Measurements from ENCODE around the gene ZDHHC14.
A peak's percentile ranks its signal among the peaks of the same experiment; 100 is the strongest.

Gene ZDHHC14

DNA sequence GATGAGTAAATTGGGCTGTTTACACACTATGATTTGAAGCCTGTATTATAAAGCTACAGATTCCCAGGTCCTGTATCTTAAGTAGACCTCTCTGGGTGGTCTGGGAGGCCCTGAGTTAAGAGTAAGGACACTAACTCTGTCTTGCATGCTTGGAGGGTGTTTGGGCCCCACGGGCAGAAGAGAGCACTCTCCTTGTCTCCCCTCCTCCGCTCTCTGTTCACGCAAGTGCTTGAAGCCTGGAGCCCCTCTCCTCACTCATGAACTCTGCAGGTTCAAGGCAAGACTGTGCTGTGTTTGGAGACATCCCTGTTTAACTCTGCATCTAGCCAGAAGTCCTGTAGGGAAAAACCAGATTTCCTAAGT is 154.0 kb downstream of the ZDHHC14 start:
- Histone ChIP-seq H3K9me3 (no peaks in the 10 kb centered on the region), H3K4me1 (peaks cover 0 to 23% (median 7%) of the 10 kb centered on the region in 4 donors), H3K4me3 (no peak overlapping the region), H3K27ac (no peak overlapping the region), H3K27me3 (no peaks in the 10 kb centered on the region), H3K36me3 (no peaks in the 10 kb centered on the region)
- TF ChIP-seq, protein P1, sequence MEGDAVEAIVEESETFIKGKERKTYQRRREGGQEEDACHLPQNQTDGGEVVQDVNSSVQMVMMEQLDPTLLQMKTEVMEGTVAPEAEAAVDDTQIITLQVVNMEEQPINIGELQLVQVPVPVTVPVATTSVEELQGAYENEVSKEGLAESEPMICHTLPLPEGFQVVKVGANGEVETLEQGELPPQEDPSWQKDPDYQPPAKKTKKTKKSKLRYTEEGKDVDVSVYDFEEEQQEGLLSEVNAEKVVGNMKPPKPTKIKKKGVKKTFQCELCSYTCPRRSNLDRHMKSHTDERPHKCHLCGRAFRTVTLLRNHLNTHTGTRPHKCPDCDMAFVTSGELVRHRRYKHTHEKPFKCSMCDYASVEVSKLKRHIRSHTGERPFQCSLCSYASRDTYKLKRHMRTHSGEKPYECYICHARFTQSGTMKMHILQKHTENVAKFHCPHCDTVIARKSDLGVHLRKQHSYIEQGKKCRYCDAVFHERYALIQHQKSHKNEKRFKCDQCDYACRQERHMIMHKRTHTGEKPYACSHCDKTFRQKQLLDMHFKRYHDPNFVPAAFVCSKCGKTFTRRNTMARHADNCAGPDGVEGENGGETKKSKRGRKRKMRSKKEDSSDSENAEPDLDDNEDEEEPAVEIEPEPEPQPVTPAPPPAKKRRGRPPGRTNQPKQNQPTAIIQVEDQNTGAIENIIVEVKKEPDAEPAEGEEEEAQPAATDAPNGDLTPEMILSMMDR (IDR thresholded peaks at IDR 0.05), result no peak
- DNase-seq, result no peak
- intact Hi-C loops (cut with DNase I; ENCODE audit: low total_unique reads), result no loop called here

DNA sequence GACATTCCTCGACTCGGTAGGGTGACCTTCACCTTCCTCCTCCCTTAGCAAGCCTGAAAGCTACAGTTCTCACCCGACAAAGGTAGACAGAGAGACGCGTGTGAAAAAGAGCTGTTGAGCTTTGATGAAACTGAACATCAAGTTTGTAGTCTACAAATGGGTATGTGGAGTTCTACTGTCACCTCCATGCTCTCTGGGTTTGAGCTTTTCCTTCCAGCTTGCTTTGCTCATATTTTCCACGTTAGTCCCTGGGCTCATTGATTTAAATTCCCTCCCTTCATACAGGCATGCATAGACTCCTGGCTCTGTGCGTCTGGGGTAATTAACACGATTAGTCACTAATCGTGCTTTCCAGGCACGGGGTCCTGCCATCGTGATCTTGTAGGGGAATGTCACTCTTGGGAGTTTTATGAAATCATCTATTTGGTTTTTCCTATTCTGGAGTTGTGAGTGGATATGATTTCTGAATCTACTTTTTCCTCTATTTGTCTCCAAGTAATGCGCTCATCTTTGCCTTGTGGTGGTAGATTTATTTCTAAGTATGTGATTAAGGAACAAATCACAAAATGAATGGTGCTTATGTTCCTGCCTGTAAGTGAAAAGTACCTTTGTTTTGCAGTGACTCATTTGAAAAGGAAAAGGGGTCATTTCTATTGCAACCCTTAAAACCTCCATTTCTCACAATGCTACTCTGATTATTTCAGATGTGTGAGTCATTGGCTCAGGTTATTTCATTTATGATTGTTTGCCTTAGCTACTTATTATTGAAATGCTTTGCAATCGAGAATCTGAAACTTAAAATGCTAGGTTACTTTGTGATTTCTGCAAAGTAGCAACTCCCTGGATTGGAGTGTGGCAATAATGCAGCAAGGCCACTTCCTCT is 154.6 kb downstream of the ZDHHC14 start:
- no peaks in the 10 kb centered on the region for H3K27me3 ChIP-seq
- peak overlapping the region in 1 of 2 donors; percentile 16 for H3K27ac ChIP-seq
- no peaks in the 10 kb centered on the region for H3K36me3 ChIP-seq
- peaks cover 0 to 21% (median 7%) of the 10 kb centered on the region in 4 donors for H3K4me1 ChIP-seq
- TF ChIP-seq, protein P1 (IDR thresholded peaks at IDR 0.05), result no peak
- H3K4me3 ChIP-seq, result no peak overlapping the region
- intact Hi-C loops (cut with DNase I; ENCODE audit: low total_unique reads), result no loop called here
- DNase-seq, result peak in 1 of 2 donors; percentile 52
- H3K9me3 ChIP-seq, result no peaks in the 10 kb centered on the region

DNA sequence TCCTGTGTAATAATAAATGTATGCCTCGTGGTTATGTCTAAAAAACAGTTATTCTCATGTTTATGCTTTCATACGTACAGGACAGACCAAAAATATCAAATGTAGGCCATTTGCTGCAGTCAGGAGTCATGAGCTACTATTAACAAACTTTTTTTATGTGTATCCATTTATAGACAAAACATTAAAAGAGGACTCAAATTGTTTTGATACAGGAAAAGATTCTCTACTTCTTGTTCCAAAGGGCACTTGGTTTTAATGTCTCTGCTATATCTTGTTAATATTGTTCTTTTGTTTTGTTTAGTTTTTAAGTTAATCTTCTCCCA is 155.2 kb downstream of the ZDHHC14 start:
- TF ChIP-seq, protein P1 (IDR thresholded peaks at IDR 0.05), result no peak
- Histone ChIP-seq H3K27ac (no peak overlapping the region), H3K4me3 (no peak overlapping the region), H3K27me3 (no peaks in the 10 kb centered on the region), H3K4me1 (peaks cover 0 to 21% (median 7%) of the 10 kb centered on the region in 4 donors), H3K36me3 (no peaks in the 10 kb centered on the region), H3K9me3 (no peaks in the 10 kb centered on the region)
- no peak for DNase-seq
- intact Hi-C loops (cut with DNase I; ENCODE audit: low total_unique reads), result no loop called here

DNA sequence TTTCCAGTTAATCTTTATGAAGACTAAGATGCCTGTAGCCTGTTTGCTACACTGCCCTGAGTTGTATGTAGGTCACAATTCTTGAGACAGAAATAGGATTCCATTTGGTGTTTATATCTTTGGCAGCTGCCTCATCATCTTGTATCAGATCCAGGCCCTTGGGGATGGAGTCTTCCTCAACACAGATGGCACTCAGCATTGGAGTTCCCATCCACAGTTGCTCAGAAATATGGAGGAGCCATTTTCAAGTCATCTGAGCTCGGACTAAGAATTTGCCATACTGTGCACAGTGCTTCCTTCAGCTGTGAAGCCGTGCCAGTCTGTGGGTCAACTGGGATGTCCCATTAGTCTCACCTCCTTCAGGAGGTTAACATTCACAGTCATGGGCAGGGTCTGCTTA is 156.6 kb downstream of the ZDHHC14 start:
- no peaks in the 10 kb centered on the region for H3K9me3 ChIP-seq
- no peak overlapping the region for H3K4me3 ChIP-seq
- peaks cover 0 to 21% (median 7%) of the 10 kb centered on the region in 4 donors for H3K4me1 ChIP-seq
- no peaks in the 10 kb centered on the region for H3K27me3 ChIP-seq
- TF ChIP-seq, protein P1 (IDR thresholded peaks at IDR 0.05), result no peak
- intact Hi-C loops (cut with DNase I; ENCODE audit: low total_unique reads), result no loop called here
- H3K27ac ChIP-seq, result no peak overlapping the region
- H3K36me3 ChIP-seq, result peaks cover 0 to 4% (median 2%) of the 10 kb centered on the region in 3 donors
- no peak for DNase-seq

DNA sequence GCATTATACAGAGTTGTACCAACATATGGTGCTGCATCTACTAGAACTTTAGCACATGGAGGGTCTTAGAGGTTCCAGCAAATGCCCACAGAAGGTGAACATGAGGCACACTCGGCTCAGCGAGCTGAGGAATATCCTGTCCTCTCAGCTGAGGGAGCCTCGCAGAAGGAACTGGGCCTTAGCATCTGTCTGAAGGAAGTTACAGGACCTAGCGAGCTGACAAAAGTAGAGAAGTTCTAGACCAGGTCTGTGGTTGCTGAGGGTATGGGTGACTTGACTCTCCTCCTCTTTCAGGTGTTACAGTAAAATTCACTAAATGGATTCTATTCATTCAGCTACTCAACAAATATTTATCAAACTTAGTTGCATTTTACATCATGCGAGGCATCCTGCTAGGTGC is 157.2 kb downstream of the ZDHHC14 start:
- H3K27ac ChIP-seq, result no peak overlapping the region
- no peaks in the 10 kb centered on the region for H3K9me3 ChIP-seq
- H3K4me3 ChIP-seq, result no peak overlapping the region
- TF ChIP-seq, protein P1 (IDR thresholded peaks at IDR 0.05), result no peak
- H3K4me1 ChIP-seq, result peaks cover 0 to 21% (median 7%) of the 10 kb centered on the region in 4 donors
- H3K27me3 ChIP-seq, result no peaks in the 10 kb centered on the region
- H3K36me3 ChIP-seq, result peaks cover 0 to 9% (median 6%) of the 10 kb centered on the region in 3 donors
- intact Hi-C loops (cut with DNase I; ENCODE audit: low total_unique reads), result no loop called here
- DNase-seq, result no peak

All from tibial artery (tissue), 4 donors.